ENCODE measurements around the gene ZNF324. TPM values are rescaled to one million over a fixed set of nuclear protein-coding genes. Genes with fewer than 3 reads are reported as not detected.
A peak's percentile ranks its signal among the peaks of the same experiment; 100 is the strongest.

Gene ZNF324
- total RNA-seq, 1 experiment from 2014 or later: 12.7 TPM

DNA sequence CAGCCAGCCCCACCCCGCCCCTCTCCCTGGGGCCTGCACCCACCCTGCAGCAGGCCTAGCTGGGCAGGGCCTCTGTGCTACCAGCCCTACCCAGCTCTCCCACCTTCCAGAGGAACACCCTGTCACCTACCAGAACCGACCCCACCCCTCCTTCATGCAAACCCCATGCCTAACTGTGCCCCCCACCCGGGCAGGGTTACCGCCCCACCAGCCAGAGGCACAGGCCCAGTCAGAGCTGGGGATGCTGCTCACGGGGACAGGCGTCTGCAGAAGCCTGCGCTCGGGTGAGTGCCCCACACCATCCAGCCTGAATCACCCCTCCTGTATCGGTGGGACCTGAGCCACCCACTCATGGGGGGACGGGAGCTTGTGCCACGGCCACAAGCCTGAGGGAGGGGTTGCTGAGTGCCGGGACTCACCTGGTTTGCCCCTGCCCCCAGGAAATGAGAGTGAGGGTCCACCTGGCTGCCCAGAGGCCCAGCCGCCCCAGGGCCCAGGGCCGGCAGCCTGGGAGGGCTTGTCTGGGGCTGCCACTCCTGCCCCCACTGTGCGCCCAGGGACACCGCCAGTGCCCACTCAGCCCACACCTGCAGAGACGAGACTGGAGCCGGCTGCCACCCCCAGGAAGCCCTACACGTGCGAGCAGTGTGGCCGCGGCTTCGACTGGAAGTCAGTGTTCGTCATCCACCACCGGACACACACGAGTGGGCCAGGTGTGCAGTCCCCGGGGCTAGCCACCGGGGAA is 13.0 kb downstream of the ZNF324 start:
- H3K27ac Mint-ChIP-seq: no peak overlapping the region
- H3K56ac ChIP-seq (ENCODE audit: insufficient read length, low read depth, low read length): no peak overlapping the region
- H2BK120ac ChIP-seq (ENCODE audit: low read depth, low read length, poor library complexity, severe bottlenecking): no peak overlapping the region
- H3K4me1 ChIP-seq (ENCODE audit: insufficient read depth, low read length): no peaks in the 10 kb centered on the region
- no peaks in the 10 kb centered on the region for H4K20me1 ChIP-seq (ENCODE audit: control insufficient read depth, insufficient read depth, insufficient read length)
- H3K27ac ChIP-seq (ENCODE audit: insufficient read length, low read depth, low read length): no peak overlapping the region
- H3K36me3 Mint-ChIP-seq (ENCODE audit: insufficient read depth in 1 of 3, low read depth in 3 of 3): peaks cover 0 to 7% (median 2%) of the 10 kb centered on the region in 3 experiments; a peak in 3 of 7 replicates
- H3K4me2 ChIP-seq (ENCODE audit: insufficient read depth, insufficient read length, low read length): no peak overlapping the region
- no CpG with 5 or more reads among the region's 28 CpGs for WGBS (ENCODE audit: extremely low coverage, insufficient read length, low lambda C conversion rate)
- no peak overlapping the region for H2AFZ ChIP-seq (ENCODE audit: low read length)
- H2BK5ac ChIP-seq (ENCODE audit: insufficient read length, low read length): no peak overlapping the region
- no peaks in the 10 kb centered on the region for H3K79me2 ChIP-seq (ENCODE audit: insufficient read depth, low read length)
- no peak overlapping the region; the same call in 1 of the 2 replicates for H3K14ac ChIP-seq (ENCODE audit: insufficient read depth, low read length)
- no peaks in the 10 kb centered on the region for H3K9me3 Mint-ChIP-seq
- TF ChIP-seq, protein P1, sequence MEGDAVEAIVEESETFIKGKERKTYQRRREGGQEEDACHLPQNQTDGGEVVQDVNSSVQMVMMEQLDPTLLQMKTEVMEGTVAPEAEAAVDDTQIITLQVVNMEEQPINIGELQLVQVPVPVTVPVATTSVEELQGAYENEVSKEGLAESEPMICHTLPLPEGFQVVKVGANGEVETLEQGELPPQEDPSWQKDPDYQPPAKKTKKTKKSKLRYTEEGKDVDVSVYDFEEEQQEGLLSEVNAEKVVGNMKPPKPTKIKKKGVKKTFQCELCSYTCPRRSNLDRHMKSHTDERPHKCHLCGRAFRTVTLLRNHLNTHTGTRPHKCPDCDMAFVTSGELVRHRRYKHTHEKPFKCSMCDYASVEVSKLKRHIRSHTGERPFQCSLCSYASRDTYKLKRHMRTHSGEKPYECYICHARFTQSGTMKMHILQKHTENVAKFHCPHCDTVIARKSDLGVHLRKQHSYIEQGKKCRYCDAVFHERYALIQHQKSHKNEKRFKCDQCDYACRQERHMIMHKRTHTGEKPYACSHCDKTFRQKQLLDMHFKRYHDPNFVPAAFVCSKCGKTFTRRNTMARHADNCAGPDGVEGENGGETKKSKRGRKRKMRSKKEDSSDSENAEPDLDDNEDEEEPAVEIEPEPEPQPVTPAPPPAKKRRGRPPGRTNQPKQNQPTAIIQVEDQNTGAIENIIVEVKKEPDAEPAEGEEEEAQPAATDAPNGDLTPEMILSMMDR (conservative IDR thresholded peaks at IDR 0.05): no peak
- H3K27me3 ChIP-seq (ENCODE audit: insufficient read depth, low read length): no peaks in the 10 kb centered on the region
- no peak overlapping the region for H4K5ac ChIP-seq (ENCODE audit: insufficient read length, low read depth, low read length)
- no peaks in the 10 kb centered on the region; the same call in 1 of the 2 replicates for H3K27me3 Mint-ChIP-seq (ENCODE audit: low read depth)
- no peak overlapping the region for H3K23ac ChIP-seq (ENCODE audit: insufficient read length, low read depth, low read length)
- H2BK12ac ChIP-seq (ENCODE audit: insufficient read length, low read depth, low read length): no peak overlapping the region
- H3K4me1 Mint-ChIP-seq: peaks cover 9 to 10% of the 10 kb centered on the region in 2 experiments
- no peak overlapping the region for H4K8ac ChIP-seq (replicated peaks; ENCODE audit: insufficient read length, low read depth, low read length)
- no peaks in the 10 kb centered on the region for H3K79me1 ChIP-seq (ENCODE audit: insufficient read depth, low read depth, low read length, poor library complexity, severe bottlenecking)
- H2BK15ac ChIP-seq (ENCODE audit: low read depth, low read length): no peak overlapping the region
- no peak overlapping the region for H2AK5ac ChIP-seq (ENCODE audit: insufficient read length, low read length)
- H3K9ac ChIP-seq (ENCODE audit: extremely low read depth, insufficient read length, low read length): no peak overlapping the region
- H3K4ac ChIP-seq (ENCODE audit: low read depth, low read length): no peak overlapping the region
- peaks cover 7% of the 10 kb centered on the region for H3K23me2 ChIP-seq (ENCODE audit: insufficient read length, low read depth, low read length, poor library complexity, severe bottlenecking)
- no peak overlapping the region for H3T11ph ChIP-seq (ENCODE audit: low read length)
- H2BK20ac ChIP-seq (ENCODE audit: low read depth, low read length, poor library complexity, severe bottlenecking): no peak overlapping the region
- H3K18ac ChIP-seq (ENCODE audit: insufficient read length, low read depth, low read length): no peak overlapping the region
- no peak overlapping the region for H3K4me3 Mint-ChIP-seq
- DNase-seq: peak; percentile 20
- H4K91ac ChIP-seq (ENCODE audit: insufficient read length, low read depth, low read length): no peak overlapping the region
- H3K9me3 ChIP-seq (ENCODE audit: control insufficient read depth, low read depth, low read length): no peaks in the 10 kb centered on the region

Data from H9 (cell line).